ENCODE measurements around the gene LRIG1. TPM values are rescaled to one million over a fixed set of nuclear protein-coding genes. Genes with fewer than 3 reads are reported as not detected.

The LRIG1 gene
- total RNA-seq (2022) (15.2 and 17.2 TPM in 2 replicates), Bru-seq, nascent RNA (percentile 61 among the genes with signal in this experiment), BruChase-seq, experiment 1, labeled RNA remaining after a 6-hour chase (percentile 56 among the genes with signal in this experiment), BruChase-seq, experiment 2, labeled RNA remaining after a 2-hour chase (percentile 47 among the genes with signal in this experiment)
- long read RNA-seq, full-length matches to known transcripts = 34 of 60 reads
- long read RNA-seq, partial matches to known transcripts = 11 of 60 reads
- long read RNA-seq, other reads (novel, unspliced or antisense) = 15 of 60 reads

DNA sequence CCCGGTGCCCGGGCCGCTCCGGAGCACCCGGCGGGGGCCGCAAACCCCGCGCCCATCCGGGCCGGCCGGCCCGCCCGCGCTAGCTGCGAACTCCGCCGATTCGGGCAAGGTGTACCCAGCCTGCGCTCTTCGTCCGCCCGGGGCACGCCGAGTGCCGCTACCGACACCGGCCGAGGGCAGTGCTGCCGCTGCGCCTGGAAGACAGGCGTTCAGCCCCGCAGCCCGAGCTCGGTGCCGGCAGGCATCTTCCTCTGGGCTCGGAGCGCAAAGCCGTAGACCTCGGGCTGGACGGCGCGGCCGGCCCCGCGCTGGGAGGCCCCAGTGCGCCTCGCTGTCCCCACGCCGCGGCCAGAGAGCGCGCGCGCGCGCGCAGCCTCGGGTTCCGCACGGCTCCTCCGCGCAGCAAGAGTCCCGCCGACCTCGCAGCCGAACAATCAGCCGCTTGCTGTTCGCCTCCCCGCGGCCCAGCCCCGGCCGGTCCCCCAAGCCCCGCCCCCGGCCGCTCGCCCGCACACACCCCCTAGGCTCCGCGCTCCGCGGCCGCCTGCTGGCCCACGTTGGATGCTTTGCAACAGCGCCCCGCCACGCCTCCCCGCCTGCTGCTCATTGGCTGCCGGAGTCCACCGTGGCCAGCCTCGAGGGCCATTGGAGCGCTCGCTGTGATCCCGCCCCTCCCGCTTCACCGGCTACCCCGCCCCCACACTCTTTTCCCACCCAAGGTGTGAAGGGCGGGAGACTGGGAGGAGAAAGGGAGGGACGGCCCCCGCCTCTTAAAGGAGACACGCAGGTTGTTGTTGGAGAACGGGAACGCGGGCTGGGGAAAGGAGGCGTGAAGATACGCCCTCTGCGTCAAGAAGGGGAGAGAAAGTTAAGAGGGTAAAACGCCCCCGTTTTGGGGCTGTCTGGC is at the start of gene LRIG1:
Gene LRIG1, minus strand, starts transcription at position 447 of the 907 bp plus-strand sequence. CDS start 615 bp downstream, outside the sequence.
- Mint-ChIP-seq H3K36me3 (ENCODE audit: insufficient read depth, unreplicated experiment) (no peaks in the 10 kb centered on the region), H3K4me1 (ENCODE audit: insufficient read depth, unreplicated experiment) (peaks cover 33% of the 10 kb centered on the region), H3K9me3 (ENCODE audit: unreplicated experiment) (no peaks in the 10 kb centered on the region), H3K4me3 (ENCODE audit: unreplicated experiment) (peak within 1 kb of the TSS; percentile 79), H3K27ac (ENCODE audit: low read depth, unreplicated experiment) (no peak within 1 kb of the TSS), H3K27me3 (ENCODE audit: insufficient read depth, unreplicated experiment) (no peaks in the 10 kb centered on the region)
- ChIA-PET POLR2A (interaction anchor here (0.7 to 1.4 kb wide), 4 partner anchors 10 to 72 kb away, joined by 3 to 5 read pairs (median 4); no protein-coding TSS in a partner anchor), CTCF (interaction anchor here (0.6 to 1.9 kb wide), 4 partner anchors 89 to 322 kb away, joined by 3 to 10 read pairs (median 4); no protein-coding TSS in a partner anchor)
- TF ChIP-seq CTCF (IDR thresholded peaks at IDR 0.05; ENCODE audit: unreplicated experiment) = no peak
- intact Hi-C loops (cut with micrococcal nuclease) = loop anchor here (1.0 to 10.0 kb wide), 6 partner anchors 28 to 316 kb away; no protein-coding TSS in a partner anchor
- peak; percentile 98 for DNase-seq (ENCODE audit: unreplicated experiment)
- BruUV-seq (replicated peaks) = no TSS peak

DNA sequence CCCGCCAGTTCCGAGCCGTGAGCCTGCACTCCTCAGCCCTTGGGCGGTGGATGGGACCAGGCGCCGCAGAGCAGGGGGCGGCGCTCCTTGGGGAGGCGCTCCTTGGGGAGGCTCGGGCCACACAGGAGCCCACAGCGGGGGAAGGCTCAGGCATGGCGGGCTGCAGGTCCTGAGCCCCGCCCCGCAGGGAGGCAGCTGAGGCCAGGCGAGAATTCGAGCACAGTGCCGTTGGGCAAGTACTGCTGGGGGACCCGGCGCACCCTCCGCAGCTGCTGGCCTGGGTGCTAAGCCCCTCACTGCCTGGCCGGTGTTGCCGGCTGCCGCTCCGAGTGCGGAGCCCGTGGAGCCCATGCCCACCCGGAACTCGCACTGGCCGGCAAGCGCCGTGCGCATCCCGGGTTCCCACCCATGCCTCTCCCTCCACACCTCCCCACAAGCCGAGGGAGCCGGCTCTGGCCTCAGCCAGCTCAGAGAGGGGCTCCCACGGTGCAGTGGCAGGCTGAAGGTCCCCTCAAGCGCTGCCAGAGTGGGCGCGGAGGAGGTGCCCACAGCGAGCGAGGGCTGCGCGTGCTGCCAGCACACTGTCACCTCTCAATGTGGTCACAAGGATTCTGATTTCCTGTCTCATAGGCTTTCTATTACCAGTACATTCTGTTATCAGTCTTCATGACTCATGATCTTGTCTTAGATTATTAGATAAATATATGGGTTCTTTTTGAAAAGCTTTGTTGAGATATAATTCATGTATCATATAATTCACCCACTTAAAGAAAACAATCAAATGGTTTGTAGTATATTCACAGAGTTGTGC is 44.0 kb upstream of the LRIG1 start:
- POLR2A ChIA-PET = no interaction called here
- Mint-ChIP-seq H3K27ac (ENCODE audit: low read depth, unreplicated experiment) (no peak overlapping the region), H3K36me3 (ENCODE audit: insufficient read depth, unreplicated experiment) (no peaks in the 10 kb centered on the region), H3K27me3 (ENCODE audit: insufficient read depth, unreplicated experiment) (no peaks in the 10 kb centered on the region), H3K9me3 (ENCODE audit: unreplicated experiment) (no peaks in the 10 kb centered on the region), H3K4me1 (ENCODE audit: insufficient read depth, unreplicated experiment) (no peaks in the 10 kb centered on the region), H3K4me3 (ENCODE audit: unreplicated experiment) (no peak overlapping the region)
- DNase-seq (ENCODE audit: unreplicated experiment) = no peak
- no peak for TF ChIP-seq CTCF (IDR thresholded peaks at IDR 0.05; ENCODE audit: unreplicated experiment)
- CTCF ChIA-PET = interaction anchor here (0.6 to 1.7 kb wide), 5 partner anchors 12 to 137 kb away, joined by 3 to 5 read pairs (median 3); no protein-coding TSS in a partner anchor
- intact Hi-C loops (cut with micrococcal nuclease) = no loop called here
- no TSS peak for BruUV-seq (replicated peaks)

- Mint-ChIP-seq H3K9me3 (ENCODE audit: unreplicated experiment) (no peaks in the 10 kb centered on the region), H3K27ac (ENCODE audit: low read depth, unreplicated experiment) (no peak overlapping the region), H3K36me3 (ENCODE audit: insufficient read depth, unreplicated experiment) (no peaks in the 10 kb centered on the region), H3K4me3 (ENCODE audit: unreplicated experiment) (no peak overlapping the region), H3K4me1 (ENCODE audit: insufficient read depth, unreplicated experiment) (no peaks in the 10 kb centered on the region), H3K27me3 (ENCODE audit: insufficient read depth, unreplicated experiment) (no peaks in the 10 kb centered on the region)
- CTCF ChIA-PET = interaction anchor here (0.6 to 1.4 kb wide), 3 partner anchors 12 to 274 kb away, joined by 3 to 5 read pairs (median 4); no protein-coding TSS in a partner anchor
- no peak for TF ChIP-seq CTCF (IDR thresholded peaks at IDR 0.05; ENCODE audit: unreplicated experiment)
- intact Hi-C loops (cut with micrococcal nuclease) = no loop called here
- DNase-seq (ENCODE audit: unreplicated experiment) = no peak
- POLR2A ChIA-PET = no interaction called here
- no TSS peak for BruUV-seq (replicated peaks)
Measured at GRCh38 chr3:66542153-66542552, 41.3 kb upstream of the LRIG1 start.

All from MCF 10A (cell line).